Stimulated activated CD8-positive, alpha-beta memory T cell treated with anti-CD3 and anti-CD28 coated beads, Interleukin-12 subunit alpha, Interleukin-12 subunit beta, amount 100 ng/mL, for 4 hours (primary cell): Measurements from ENCODE around the gene ELFN1.

ENCODE experiments used
- DNase-seq: peaks from one replicate; pipeline ENCODE4 v3.0.0-alpha.2; 2020; ENCODE audit warnings: low read depth

The ELFN1 gene

GRCh38 chr7:1694611-1695511, 24.8 kb downstream of the ELFN1 start:
- no peak for DNase-seq

GRCh38 chr7:1695800-1696454, 25.9 kb downstream of the ELFN1 start:
- no peak for DNase-seq

- no peak for DNase-seq
These were observed 26.8 kb downstream of the ELFN1 start for GRCh38 chr7:1696671-1697498.

GRCh38 chr7:1697499-1698125, 27.5 kb downstream of the ELFN1 start:
- DNase-seq: no peak

GRCh38 chr7:1698201-1698600, 28.1 kb downstream of the ELFN1 start:
- DNase-seq: no peak

- DNase-seq: no peak
These were observed 28.9 kb downstream of the ELFN1 start for GRCh38 chr7:1698951-1699350.

- DNase-seq: no peak
These were observed 30.0 kb downstream of the ELFN1 start for GRCh38 chr7:1700086-1700485.

GRCh38 chr7:1700536-1701333, 30.7 kb downstream of the ELFN1 start:
- no peak for DNase-seq

- no peak for DNase-seq
These were observed 32.6 kb downstream of the ELFN1 start for GRCh38 chr7:1702652-1703051.

GRCh38 chr7:1703441-1703840, 33.4 kb downstream of the ELFN1 start:
- no peak for DNase-seq

GRCh38 chr7:1703871-1704810, 34.1 kb downstream of the ELFN1 start:
- no peak for DNase-seq

- no peak for DNase-seq
These were observed 35.0 kb downstream of the ELFN1 start for GRCh38 chr7:1704811-1705738.

- no peak for DNase-seq
These were observed 35.8 kb downstream of the ELFN1 start for GRCh38 chr7:1705856-1706255.

GRCh38 chr7:1706381-1706720, 36.3 kb downstream of the ELFN1 start:
- DNase-seq: no peak

- no peak for DNase-seq
These were observed 36.9 kb downstream of the ELFN1 start for GRCh38 chr7:1706721-1707613.

GRCh38 chr7:1707756-1708595, 37.9 kb downstream of the ELFN1 start:
- no peak for DNase-seq

GRCh38 chr7:1708596-1709251, 38.6 kb downstream of the ELFN1 start:
- DNase-seq: no peak
